ENCODE data around the gene COL9A3.

The COL9A3 gene

DNA sequence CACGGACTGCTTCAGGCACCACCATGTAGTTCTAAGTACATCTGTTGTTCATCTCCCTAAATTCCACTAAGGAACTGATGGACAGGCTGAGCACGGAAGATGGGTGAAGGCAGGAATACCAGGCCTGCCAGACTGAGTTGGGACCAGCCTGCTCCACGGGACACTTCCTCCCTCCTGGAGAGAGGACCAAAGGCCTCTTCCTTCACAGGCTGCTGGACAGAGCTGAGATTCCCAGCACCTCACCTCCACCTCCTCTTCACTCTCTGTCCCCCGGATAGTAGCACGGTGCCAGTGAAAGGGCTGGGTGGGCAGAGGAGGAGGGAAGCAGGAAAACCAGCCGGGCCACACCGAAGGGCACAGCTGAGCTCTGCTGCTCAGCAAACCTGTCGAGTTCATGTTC, 67.7 kb downstream of the COL9A3 start:
- FAIRE-seq: no peak

DNA sequence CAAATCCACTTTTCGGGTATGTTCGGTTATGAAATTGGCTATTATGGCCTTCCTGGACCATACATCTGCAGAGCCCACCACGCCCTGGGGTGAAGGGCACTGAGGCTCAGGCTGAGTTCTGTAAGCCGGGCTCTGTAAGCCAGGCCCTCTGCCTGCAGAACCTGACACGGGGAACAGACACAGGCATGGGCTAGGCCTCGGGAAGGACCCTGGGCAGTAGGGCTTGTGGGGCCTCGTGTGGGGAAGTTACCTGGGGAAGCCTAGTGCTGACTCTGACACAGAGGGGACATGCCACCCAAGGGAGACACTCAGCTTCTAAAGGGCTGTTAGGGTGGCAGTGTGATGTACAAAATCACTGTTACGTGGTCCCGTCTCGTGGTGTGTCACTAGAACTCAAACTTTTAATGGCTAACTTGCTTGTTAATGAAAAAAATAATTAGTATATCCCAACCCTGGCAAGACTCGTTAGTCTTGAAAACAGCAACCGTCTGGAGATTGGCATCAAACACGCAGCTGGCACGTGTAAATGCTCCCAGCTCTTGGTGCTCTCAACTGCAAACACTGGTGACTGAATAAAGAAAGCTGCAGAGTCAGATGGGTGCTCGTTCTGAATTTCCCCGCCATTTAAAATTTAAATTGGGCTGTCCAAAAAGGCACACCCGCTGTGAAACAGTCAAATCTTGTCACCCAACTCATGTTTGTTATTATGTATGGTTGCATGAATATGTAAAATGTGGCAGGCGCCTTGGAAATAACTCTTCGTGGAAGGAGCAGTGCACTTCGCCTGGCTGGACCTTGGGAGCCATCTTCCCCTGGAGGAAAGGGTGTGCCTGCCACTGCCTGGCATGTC, 68.4 kb downstream of the COL9A3 start:
- FAIRE-seq: no peak

GRCh38 chr20:62885896-62886708, 69.3 kb downstream of the COL9A3 start:
- no peak for FAIRE-seq

GRCh38 chr20:62886709-62887058, 69.8 kb downstream of the COL9A3 start:
- no peak for FAIRE-seq

DNA sequence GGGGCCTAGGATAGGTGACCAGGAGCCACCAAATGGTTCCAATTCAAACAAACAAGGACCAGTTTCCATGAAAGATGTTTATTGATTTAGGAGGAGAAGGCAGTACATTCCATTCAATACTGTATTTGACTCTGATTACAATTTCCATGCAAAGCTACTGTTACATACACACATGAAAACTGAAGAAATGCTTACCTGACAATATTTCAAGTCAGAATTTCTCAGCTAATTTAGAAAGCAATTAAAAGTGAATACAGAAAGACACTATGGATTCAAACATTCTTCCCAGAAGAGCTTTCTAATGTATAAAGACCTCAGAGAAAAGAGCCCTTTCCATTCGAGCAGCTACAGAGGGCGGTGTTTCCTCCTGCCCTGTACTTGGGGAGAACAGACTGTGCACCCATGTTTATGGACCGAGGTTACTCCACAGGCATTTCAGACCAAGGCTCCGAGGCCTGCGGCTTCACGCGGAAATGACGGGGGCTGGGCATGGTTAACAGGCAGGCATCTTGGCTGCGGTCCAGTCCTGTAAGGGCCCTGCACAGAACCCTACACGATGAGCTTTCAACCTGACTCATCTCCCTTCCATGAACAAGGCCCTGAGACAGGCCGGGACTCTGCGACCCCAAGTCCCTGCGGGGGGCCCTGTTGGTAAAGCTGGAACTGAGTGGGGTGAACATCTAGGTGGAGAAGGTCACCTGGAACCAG, 70.5 kb downstream of the COL9A3 start:
- no peak for FAIRE-seq

DNA sequence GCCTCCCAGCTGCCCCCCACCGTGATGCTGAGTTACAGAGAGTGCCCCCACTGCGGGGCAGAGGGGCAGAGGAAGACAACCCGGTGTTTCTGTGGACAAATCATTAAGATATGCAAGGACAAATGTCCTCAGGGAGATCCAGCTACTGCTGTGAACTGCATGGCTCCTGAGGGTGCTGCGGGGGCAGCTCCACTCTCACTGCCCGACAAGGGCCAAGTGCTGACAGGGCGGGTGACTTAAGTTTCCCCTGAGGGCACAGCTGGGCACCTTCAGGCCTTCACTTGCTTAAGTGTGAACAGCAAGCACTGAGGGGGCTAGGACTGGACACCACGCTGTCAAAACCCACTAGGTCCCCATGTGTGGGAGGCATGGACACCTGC, 71.0 kb downstream of the COL9A3 start:
- FAIRE-seq: no peak

DNA sequence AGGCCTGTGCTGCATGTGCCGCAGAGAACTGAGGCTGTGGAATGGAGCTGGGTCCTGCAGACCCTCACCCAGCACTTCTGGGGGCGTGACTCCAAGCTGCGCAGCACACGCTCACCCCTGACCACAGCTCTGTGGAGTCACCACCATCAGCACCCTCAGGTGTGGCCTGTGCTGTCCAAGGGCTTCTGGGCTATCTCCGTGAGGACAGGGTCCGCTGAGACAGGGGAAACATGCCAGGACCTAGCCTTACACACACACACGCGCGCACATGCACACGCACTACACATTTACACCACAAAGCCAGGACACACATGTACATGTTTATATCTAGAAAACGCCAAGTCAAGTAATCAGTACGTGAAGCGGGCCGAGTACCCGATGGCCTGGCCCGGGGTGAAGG, 71.6 kb downstream of the COL9A3 start:
- FAIRE-seq: no peak

DNA sequence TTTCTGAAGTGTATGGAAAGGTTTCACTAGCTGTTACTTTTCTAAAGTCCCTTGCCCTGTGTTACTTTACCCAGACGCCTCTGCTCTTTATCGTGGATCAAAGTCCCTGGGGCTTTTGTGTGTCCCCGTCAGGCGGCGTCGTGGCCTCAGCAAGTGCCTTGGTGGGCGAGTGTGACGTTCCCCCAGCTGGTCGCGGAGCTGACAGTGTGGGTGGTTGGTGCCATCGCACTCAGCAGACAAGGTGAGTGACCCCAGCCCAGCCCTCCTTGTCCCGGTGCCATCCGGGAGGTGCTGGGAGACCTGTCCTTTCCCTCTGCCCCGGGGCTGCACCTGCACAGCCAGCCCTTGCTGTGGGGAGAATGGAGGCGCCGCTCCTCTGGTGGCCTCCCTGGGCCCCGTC, 72.1 kb downstream of the COL9A3 start:
- FAIRE-seq: no peak

DNA sequence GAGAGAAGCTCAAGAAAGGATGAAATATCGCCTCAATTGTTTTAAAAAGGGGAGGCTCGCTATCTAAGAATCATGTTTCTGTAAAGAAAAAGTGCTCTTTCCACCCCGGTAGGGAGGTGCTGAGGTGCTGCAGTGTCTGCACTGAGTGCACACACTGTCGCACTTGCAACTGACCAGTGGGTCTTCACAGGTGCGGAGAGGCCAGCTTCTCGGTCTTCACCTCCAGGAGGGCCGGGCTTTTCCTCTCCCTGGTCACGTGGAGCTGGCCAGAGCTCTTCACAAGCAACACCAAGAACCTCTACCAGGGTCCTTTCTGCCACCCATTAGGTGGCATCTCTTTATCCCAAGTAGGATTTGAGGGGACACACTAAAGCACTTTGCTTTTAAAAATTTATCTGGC, 72.6 kb downstream of the COL9A3 start:
- no peak for FAIRE-seq

GRCh38 chr20:62889871-62890270, 73.0 kb downstream of the COL9A3 start:
- no peak for FAIRE-seq

GRCh38 chr20:62890444-62890843, 73.6 kb downstream of the COL9A3 start:
- FAIRE-seq: no peak

Measured in islet of Langerhans (tissue), 1 donor.